Thyroid gland (tissue), 4 donors: ENCODE data around the gene C10orf67.

Experiments used
- POLR2A ChIP-seq, 2 donors: fragments of 450-650 bp; IDR thresholded peaks; one replicate each; pipeline ENCODE4 v1.6.1; 2017; ENCODE audit warnings: antibody characterized with exemption in 2 of 2, mild to moderate bottlenecking in 2 of 2, moderate library complexity in 1 of 2
- TF ChIP-seq, protein P1 (sequence below), 6 experiments: fragments of 200-600 bp in 3 of 6; fragments of 450-650 bp in 3 of 6; sonication (generic) in 3 of 6; IDR thresholded peaks; one replicate each; pipeline ENCODE4 v1.5.1; 2016 to 2019; ENCODE audit warnings: antibody characterized with exemption in 6 of 6, mild to moderate bottlenecking in 2 of 6, inconsistent platforms in 1 of 6, moderate library complexity in 1 of 6

DNA sequence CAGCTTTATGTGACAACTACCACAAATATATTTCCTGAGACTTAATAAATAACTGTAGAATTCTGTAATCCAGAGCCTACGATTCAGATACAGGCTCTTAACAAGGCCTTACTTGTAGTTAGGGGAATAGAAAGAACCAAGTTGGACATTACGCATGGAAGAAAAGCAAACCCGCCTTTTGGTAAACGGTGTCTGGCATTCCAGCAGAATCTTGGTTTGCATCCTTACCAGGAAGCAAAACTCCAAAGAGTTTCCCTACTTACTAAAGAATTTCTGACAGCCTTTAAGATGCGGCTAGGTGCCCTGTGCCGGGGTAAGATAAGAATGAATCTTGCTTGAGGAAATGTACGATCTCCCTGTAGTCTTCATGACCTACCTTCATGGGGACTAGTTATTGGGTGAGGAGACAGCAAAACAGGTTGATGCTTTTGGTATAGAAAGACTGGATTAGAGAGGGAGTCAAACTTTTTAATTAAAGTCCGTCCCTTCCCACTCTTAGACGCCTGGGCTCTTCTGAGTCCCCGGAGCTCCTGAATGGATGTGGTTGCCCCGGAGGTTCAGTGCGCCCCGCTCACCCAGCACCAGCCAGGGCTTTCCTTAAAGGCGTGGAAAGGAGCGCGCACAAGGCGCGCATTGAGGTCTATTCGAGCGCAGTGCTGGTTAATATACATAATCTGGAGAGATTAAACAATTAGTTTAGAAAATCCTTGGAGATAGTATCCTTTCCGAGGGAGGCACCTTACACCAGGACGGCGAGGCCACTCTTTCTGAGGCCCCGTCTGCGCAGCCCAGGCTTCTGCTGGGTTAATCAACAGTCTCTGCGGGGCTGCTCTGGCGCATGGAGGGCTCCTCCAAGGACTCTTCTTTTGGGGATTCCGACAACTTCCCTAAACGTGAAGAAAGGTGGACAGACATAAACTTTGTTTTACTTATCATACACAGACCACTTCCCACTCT is 140.9 kb downstream of the C10orf67 start:
- TF ChIP-seq, protein P1, sequence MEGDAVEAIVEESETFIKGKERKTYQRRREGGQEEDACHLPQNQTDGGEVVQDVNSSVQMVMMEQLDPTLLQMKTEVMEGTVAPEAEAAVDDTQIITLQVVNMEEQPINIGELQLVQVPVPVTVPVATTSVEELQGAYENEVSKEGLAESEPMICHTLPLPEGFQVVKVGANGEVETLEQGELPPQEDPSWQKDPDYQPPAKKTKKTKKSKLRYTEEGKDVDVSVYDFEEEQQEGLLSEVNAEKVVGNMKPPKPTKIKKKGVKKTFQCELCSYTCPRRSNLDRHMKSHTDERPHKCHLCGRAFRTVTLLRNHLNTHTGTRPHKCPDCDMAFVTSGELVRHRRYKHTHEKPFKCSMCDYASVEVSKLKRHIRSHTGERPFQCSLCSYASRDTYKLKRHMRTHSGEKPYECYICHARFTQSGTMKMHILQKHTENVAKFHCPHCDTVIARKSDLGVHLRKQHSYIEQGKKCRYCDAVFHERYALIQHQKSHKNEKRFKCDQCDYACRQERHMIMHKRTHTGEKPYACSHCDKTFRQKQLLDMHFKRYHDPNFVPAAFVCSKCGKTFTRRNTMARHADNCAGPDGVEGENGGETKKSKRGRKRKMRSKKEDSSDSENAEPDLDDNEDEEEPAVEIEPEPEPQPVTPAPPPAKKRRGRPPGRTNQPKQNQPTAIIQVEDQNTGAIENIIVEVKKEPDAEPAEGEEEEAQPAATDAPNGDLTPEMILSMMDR (IDR thresholded peaks at IDR 0.05) = no peak
- no peak for TF ChIP-seq POLR2A (IDR thresholded peaks at IDR 0.05)
